ENCODE results near the gene DPP9. TPM values are rescaled to one million over a fixed set of nuclear protein-coding genes. Genes with fewer than 3 reads are reported as not detected.
A peak's percentile ranks its signal among the peaks of the same experiment; 100 is the strongest.

Gene DPP9
- total RNA-seq, 6 experiments from 2014 or later = 68.4 to 82.2 (median 80.1) TPM

DNA sequence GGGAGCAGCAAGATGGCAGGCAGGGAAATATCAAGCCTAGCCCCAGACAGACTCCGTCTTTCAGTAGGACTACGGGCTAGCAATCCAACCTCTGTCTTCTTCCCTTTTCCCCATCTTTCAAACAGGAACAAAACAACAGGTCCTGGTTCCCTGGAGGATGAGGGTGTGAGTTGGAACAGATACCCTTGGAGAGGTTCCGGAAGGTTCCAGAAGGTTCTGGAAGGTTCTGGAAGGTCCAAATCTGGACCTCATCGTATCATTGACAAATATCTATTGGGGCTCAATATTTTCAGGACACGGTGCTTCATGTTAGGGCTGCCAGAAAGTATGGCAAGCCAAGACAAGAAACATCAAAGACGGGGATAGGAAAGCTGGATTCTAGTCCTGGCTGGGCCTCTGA, 39.4 kb upstream of the DPP9 start:
- Mint-ChIP-seq H3K4me3 (no peak overlapping the region), H3K9me3 (no peaks in the 10 kb centered on the region), H3K27me3 (ENCODE audit: insufficient read depth) (peaks cover 26% of the 10 kb centered on the region), H3K4me1 (ENCODE audit: low read depth) (no peaks in the 10 kb centered on the region; the same call in 1 of the 2 replicates), H3K27ac (no peak overlapping the region), H3K36me3 (ENCODE audit: low read depth) (no peaks in the 10 kb centered on the region)
- TF ChIP-seq, protein P1, sequence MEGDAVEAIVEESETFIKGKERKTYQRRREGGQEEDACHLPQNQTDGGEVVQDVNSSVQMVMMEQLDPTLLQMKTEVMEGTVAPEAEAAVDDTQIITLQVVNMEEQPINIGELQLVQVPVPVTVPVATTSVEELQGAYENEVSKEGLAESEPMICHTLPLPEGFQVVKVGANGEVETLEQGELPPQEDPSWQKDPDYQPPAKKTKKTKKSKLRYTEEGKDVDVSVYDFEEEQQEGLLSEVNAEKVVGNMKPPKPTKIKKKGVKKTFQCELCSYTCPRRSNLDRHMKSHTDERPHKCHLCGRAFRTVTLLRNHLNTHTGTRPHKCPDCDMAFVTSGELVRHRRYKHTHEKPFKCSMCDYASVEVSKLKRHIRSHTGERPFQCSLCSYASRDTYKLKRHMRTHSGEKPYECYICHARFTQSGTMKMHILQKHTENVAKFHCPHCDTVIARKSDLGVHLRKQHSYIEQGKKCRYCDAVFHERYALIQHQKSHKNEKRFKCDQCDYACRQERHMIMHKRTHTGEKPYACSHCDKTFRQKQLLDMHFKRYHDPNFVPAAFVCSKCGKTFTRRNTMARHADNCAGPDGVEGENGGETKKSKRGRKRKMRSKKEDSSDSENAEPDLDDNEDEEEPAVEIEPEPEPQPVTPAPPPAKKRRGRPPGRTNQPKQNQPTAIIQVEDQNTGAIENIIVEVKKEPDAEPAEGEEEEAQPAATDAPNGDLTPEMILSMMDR (IDR thresholded peaks at IDR 0.05) = no peak
- no peak for DNase-seq

DNA sequence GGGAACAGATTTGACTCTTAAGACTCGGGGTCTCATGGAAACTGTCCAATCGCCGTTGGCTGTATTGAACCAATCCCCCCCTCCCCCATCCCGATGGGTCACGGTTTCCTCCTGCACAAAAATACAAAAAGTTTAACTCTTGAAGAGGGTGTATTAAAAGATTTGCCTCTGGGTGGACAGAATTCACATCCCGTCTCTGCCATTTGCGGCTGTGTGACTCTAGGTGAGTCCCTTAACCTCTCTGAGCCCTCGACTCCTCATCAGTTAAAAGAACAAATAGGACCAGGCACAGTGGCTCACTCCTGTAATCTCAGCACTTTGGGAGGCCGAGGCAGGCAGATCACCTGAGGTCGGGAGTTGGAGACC, 36.6 kb upstream of the DPP9 start:
- H3K9me3 Mint-ChIP-seq = no peaks in the 10 kb centered on the region

DNA sequence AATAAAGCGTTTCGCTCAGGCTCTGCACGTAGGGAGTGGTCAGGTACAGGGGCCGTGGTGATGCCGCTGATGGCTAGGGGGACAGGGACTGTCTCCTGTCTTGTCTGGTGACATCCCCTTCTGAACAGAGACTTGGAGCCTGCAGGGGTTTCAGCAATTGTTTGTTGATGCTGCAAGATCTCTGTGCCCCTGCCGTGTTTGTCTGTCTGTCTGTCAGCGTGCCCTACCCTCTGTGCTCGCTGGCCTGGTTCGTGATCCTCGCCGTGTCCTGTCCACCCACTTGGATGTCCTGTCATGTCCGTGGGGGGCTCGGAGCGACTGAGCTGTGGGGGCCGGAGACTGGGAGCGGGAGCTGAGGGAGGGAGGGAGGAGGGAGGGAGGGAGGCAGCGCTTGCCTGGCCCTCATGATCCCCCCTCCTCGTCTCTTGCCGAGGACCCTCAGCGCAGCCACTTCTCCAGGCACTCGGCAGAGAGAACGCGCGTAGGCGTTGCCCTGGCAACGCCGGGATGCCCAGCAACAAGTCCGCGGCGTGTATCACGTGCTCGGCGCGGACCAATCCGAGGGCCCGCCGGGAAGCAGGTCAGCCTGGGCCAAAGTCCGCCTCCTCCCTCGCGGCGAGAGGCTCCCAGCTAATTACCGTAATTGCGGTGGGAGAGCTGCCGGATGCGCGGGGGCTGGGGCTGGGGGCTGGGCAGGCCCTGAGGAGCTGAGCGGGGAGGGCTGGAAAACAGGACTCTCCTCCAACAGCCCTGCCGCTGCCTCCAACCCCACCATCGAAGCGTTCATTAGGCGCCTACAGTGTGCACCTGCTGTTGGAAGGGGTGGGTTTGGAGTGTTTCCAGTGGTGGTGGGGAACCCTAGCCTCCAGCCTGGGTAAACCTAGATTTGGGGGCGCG, 36.0 kb upstream of the DPP9 start:
- peak; percentile 69 for DNase-seq
- H3K27me3 Mint-ChIP-seq (ENCODE audit: insufficient read depth) = peaks cover 21% of the 10 kb centered on the region
- TF ChIP-seq, protein P1 (IDR thresholded peaks at IDR 0.05) = no peak
- H3K36me3 Mint-ChIP-seq (ENCODE audit: low read depth) = no peaks in the 10 kb centered on the region
- H3K9me3 Mint-ChIP-seq = no peaks in the 10 kb centered on the region
- H3K27ac Mint-ChIP-seq = peak overlapping the region; percentile 40; the same call in 1 of the 2 replicates
- no peaks in the 10 kb centered on the region; the same call in 1 of the 2 replicates for H3K4me1 Mint-ChIP-seq (ENCODE audit: low read depth)
- peak overlapping the region; percentile 64 for H3K4me3 Mint-ChIP-seq

More for the DNA sequence above, 36.6 kb upstream of the DPP9 start:
- TF ChIP-seq, protein P1 (IDR thresholded peaks at IDR 0.05) = no peak
- Mint-ChIP-seq H3K27me3 (ENCODE audit: insufficient read depth) (peaks cover 23% of the 10 kb centered on the region), H3K36me3 (ENCODE audit: low read depth) (no peaks in the 10 kb centered on the region), H3K27ac (no peak overlapping the region), H3K4me3 (peak overlapping the region; percentile 64), H3K4me1 (ENCODE audit: low read depth) (no peaks in the 10 kb centered on the region; the same call in 1 of the 2 replicates)
- no peak for DNase-seq

DNA sequence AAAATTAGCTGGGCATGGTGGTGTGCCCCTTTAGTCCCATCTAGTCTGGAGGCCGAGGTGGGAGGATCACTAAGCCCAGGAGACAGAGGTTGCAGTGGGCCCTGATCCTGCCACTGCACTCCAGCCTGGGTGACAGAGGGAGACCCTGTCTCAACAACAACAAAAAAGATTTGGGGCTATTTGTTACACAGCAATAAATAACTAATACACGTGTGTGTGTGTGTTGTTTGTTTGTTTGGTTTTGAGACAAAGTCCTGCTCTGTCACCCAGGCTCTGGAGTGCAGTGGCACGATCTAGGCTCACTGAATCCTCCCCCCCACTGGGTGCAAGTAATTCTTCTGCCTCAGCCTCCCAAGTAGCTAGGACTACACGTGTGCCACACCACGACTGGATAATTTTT, 35.0 kb upstream of the DPP9 start:
- peaks cover 16% of the 10 kb centered on the region for H3K27me3 Mint-ChIP-seq (ENCODE audit: insufficient read depth)

DNA sequence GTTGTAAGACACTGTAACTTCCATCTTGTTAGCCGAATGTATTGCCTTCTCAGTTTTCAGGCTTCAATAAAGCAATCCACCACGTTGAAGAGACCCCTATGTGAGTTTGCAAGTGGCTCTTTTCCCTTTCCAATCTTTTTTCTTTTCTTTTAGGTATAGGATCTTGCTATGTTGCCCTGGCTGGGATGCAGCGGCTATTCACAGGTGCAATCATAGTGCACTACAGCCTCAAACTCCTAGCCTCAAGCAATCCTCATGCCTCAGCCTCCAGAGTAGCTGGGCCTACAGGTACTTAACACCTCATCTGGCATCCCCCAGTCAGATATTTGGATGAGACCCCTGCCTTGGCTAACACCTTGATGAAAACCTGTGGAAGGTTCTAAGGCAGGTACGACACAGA, 34.4 kb upstream of the DPP9 start:
- H3K27me3 Mint-ChIP-seq (ENCODE audit: insufficient read depth) = peaks cover 16% of the 10 kb centered on the region
- H3K4me3 Mint-ChIP-seq = no peak overlapping the region
- no peaks in the 10 kb centered on the region; the same call in 1 of the 2 replicates for H3K4me1 Mint-ChIP-seq (ENCODE audit: low read depth)
- H3K36me3 Mint-ChIP-seq (ENCODE audit: low read depth) = no peaks in the 10 kb centered on the region
- TF ChIP-seq, protein P1 (IDR thresholded peaks at IDR 0.05) = no peak
- no peak overlapping the region for H3K27ac Mint-ChIP-seq
- H3K9me3 Mint-ChIP-seq = no peaks in the 10 kb centered on the region
- DNase-seq = no peak

More for the DNA sequence above, 35.0 kb upstream of the DPP9 start:
- Mint-ChIP-seq H3K4me1 (ENCODE audit: low read depth) (no peaks in the 10 kb centered on the region; the same call in 1 of the 2 replicates), H3K27ac (no peak overlapping the region), H3K9me3 (no peaks in the 10 kb centered on the region), H3K4me3 (no peak overlapping the region), H3K36me3 (ENCODE audit: low read depth) (no peaks in the 10 kb centered on the region)
- DNase-seq = no peak
- TF ChIP-seq, protein P1 (IDR thresholded peaks at IDR 0.05) = no peak
